ENCODE results near the gene P3H1.

DNA sequence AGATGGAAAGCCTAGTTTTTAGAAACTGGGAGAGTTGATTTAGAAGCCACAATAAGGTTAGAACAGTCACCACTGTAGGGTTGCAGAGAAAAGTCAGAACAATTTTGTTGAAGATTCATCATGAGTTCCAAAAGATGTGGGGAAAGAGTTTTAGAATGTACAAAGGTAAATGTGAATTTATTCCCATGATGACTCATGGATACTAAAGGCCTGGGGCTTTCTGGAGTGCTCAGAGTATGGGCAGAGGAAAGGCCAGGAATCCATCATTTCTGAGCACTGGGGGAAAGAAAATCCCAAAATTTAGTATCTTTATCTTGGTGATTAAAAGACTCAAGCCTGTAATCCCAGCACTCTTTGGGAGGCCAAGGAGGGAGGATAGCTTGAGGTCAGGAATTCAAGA lies 66.8 kb downstream of the P3H1 start:
- TF ChIP-seq, protein P1, sequence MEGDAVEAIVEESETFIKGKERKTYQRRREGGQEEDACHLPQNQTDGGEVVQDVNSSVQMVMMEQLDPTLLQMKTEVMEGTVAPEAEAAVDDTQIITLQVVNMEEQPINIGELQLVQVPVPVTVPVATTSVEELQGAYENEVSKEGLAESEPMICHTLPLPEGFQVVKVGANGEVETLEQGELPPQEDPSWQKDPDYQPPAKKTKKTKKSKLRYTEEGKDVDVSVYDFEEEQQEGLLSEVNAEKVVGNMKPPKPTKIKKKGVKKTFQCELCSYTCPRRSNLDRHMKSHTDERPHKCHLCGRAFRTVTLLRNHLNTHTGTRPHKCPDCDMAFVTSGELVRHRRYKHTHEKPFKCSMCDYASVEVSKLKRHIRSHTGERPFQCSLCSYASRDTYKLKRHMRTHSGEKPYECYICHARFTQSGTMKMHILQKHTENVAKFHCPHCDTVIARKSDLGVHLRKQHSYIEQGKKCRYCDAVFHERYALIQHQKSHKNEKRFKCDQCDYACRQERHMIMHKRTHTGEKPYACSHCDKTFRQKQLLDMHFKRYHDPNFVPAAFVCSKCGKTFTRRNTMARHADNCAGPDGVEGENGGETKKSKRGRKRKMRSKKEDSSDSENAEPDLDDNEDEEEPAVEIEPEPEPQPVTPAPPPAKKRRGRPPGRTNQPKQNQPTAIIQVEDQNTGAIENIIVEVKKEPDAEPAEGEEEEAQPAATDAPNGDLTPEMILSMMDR (conservative IDR thresholded peaks at IDR 0.05) = no peak
- no peak for TF ChIP-seq EZH2 (IDR thresholded peaks at IDR 0.05; ENCODE audit: low read depth)
